Measurements from ENCODE around the gene GSAP.

GSAP gene

GRCh38 chr7:77362905-77363304 is 53.2 kb downstream of the GSAP start:
- TF ChIP-seq CTCF (conservative IDR thresholded peaks at IDR 0.05; ENCODE audit: low read depth, low read length), result no peak
- Histone ChIP-seq H4K20me1 (ENCODE audit: insufficient read depth) (no peaks in the 10 kb centered on the region), H3K4me2 (no peak overlapping the region), H3K27me3 (ENCODE audit: insufficient read depth, low read depth) (no peaks in the 10 kb centered on the region), H3K27ac (no peak overlapping the region), H3K79me2 (ENCODE audit: insufficient read depth, low read depth) (no peaks in the 10 kb centered on the region), H3K4me3 (IDR thresholded peaks at IDR 0.05; ENCODE audit: insufficient read depth, low read depth, low read length) (no peak overlapping the region), H3K36me3 (ENCODE audit: insufficient read depth) (no peaks in the 10 kb centered on the region), H2AFZ (ENCODE audit: low read depth) (no peak overlapping the region), H3K4me1 (ENCODE audit: low read depth, poor library complexity, severe bottlenecking) (no peaks in the 10 kb centered on the region), H3K9ac (no peak overlapping the region)

GRCh38 chr7:77360969-77361368 is 55.2 kb downstream of the GSAP start:
- Histone ChIP-seq H3K27me3 (ENCODE audit: insufficient read depth, low read depth) (no peaks in the 10 kb centered on the region), H3K4me1 (ENCODE audit: low read depth, poor library complexity, severe bottlenecking) (no peaks in the 10 kb centered on the region), H3K36me3 (ENCODE audit: insufficient read depth) (no peaks in the 10 kb centered on the region), H3K4me2 (no peak overlapping the region), H3K9ac (no peak overlapping the region), H4K20me1 (ENCODE audit: insufficient read depth) (no peaks in the 10 kb centered on the region), H2AFZ (ENCODE audit: low read depth) (no peak overlapping the region), H3K27ac (no peak overlapping the region), H3K79me2 (ENCODE audit: insufficient read depth, low read depth) (no peaks in the 10 kb centered on the region), H3K4me3 (IDR thresholded peaks at IDR 0.05; ENCODE audit: insufficient read depth, low read depth, low read length) (no peak overlapping the region)
- no peak for TF ChIP-seq CTCF (conservative IDR thresholded peaks at IDR 0.05; ENCODE audit: low read depth, low read length)

- Histone ChIP-seq H3K36me3 (ENCODE audit: insufficient read depth) (no peaks in the 10 kb centered on the region), H4K20me1 (ENCODE audit: insufficient read depth) (no peaks in the 10 kb centered on the region), H3K27me3 (ENCODE audit: insufficient read depth, low read depth) (no peaks in the 10 kb centered on the region), H3K79me2 (ENCODE audit: insufficient read depth, low read depth) (no peaks in the 10 kb centered on the region), H3K4me3 (IDR thresholded peaks at IDR 0.05; ENCODE audit: insufficient read depth, low read depth, low read length) (no peak overlapping the region), H3K4me2 (no peak overlapping the region), H2AFZ (ENCODE audit: low read depth) (no peak overlapping the region), H3K27ac (no peak overlapping the region), H3K9ac (no peak overlapping the region), H3K4me1 (ENCODE audit: low read depth, poor library complexity, severe bottlenecking) (no peaks in the 10 kb centered on the region)
- TF ChIP-seq CTCF (conservative IDR thresholded peaks at IDR 0.05; ENCODE audit: low read depth, low read length), result no peak
These were observed 56.0 kb downstream of the GSAP start for GRCh38 chr7:77360104-77360503.

GRCh38 chr7:77359599-77359998 is 56.5 kb downstream of the GSAP start:
- H3K79me2 ChIP-seq (ENCODE audit: insufficient read depth, low read depth), result no peaks in the 10 kb centered on the region
- H2AFZ ChIP-seq (ENCODE audit: low read depth), result no peak overlapping the region
- H3K27ac ChIP-seq, result no peak overlapping the region
- H3K4me3 ChIP-seq (IDR thresholded peaks at IDR 0.05; ENCODE audit: insufficient read depth, low read depth, low read length), result no peak overlapping the region
- no peak overlapping the region for H3K9ac ChIP-seq
- no peak overlapping the region for H3K4me2 ChIP-seq
- no peak for TF ChIP-seq CTCF (conservative IDR thresholded peaks at IDR 0.05; ENCODE audit: low read depth, low read length)
- no peaks in the 10 kb centered on the region for H4K20me1 ChIP-seq (ENCODE audit: insufficient read depth)
- no peaks in the 10 kb centered on the region for H3K4me1 ChIP-seq (ENCODE audit: low read depth, poor library complexity, severe bottlenecking)
- no peaks in the 10 kb centered on the region for H3K27me3 ChIP-seq (ENCODE audit: insufficient read depth, low read depth)
- H3K36me3 ChIP-seq (ENCODE audit: insufficient read depth), result no peaks in the 10 kb centered on the region

- H3K4me1 ChIP-seq (ENCODE audit: low read depth, poor library complexity, severe bottlenecking), result no peaks in the 10 kb centered on the region
- H4K20me1 ChIP-seq (ENCODE audit: insufficient read depth), result no peaks in the 10 kb centered on the region
- H2AFZ ChIP-seq (ENCODE audit: low read depth), result no peak overlapping the region
- no peaks in the 10 kb centered on the region for H3K36me3 ChIP-seq (ENCODE audit: insufficient read depth)
- H3K27ac ChIP-seq, result no peak overlapping the region
- H3K4me3 ChIP-seq (IDR thresholded peaks at IDR 0.05; ENCODE audit: insufficient read depth, low read depth, low read length), result no peak overlapping the region
- H3K27me3 ChIP-seq (ENCODE audit: insufficient read depth, low read depth), result no peaks in the 10 kb centered on the region
- no peaks in the 10 kb centered on the region for H3K79me2 ChIP-seq (ENCODE audit: insufficient read depth, low read depth)
- H3K9ac ChIP-seq, result no peak overlapping the region
- TF ChIP-seq CTCF (conservative IDR thresholded peaks at IDR 0.05; ENCODE audit: low read depth, low read length), result no peak
- no peak overlapping the region for H3K4me2 ChIP-seq
These were observed 61.2 kb downstream of the GSAP start for GRCh38 chr7:77354914-77355313.
